HepG2 (cell line): ENCODE measurements around the gene EPHA6. TPM values are rescaled to one million over a fixed set of nuclear protein-coding genes. Genes with fewer than 3 reads are reported as not detected.

Source experiments
- ATF7-NPFF ChIP-seq: sonication (generic); formaldehyde crosslinking; IDR thresholded peaks from 2 replicates; pipeline ENCODE4 v1.8.1; 2023; ENCODE audit warnings: mild to moderate bottlenecking, low read depth, missing genetic modification reagents, moderate library complexity
- GPN1 ChIP-seq: sonication (generic); formaldehyde crosslinking; IDR thresholded peaks from 2 replicates; pipeline ENCODE4 v1.5.1; 2020; ENCODE audit warnings: missing genetic modification reagents, borderline replicate concordance
- KDM4B ChIP-seq: sonication (generic); formaldehyde crosslinking; IDR thresholded peaks from 2 replicates; pipeline ENCODE4 v1.4.0; 2020; ENCODE audit warnings: missing genetic modification reagents
- NCOA1 ChIP-seq: sonication (generic); formaldehyde crosslinking; IDR thresholded peaks from 2 replicates; pipeline ENCODE4 v1.9.0; 2021; ENCODE audit warnings: missing genetic modification reagents
- REL ChIP-seq: sonication (generic); formaldehyde crosslinking; conservative IDR thresholded peaks from 2 replicates; pipeline ENCODE4 v1.8.0; 2022; ENCODE audit warnings: mild to moderate bottlenecking, missing genetic modification reagents, moderate library complexity
- SPEN ChIP-seq: sonication (generic); formaldehyde crosslinking; IDR thresholded peaks from 2 replicates; pipeline ENCODE4 v1.5.1; 2020; ENCODE audit warnings: low read depth, mild to moderate bottlenecking, missing genetic modification reagents
- TCF7L2 ChIP-seq: IDR thresholded peaks from 2 replicates; pipeline ENCODE4 v1.6.1; 2011; ENCODE audit warnings: mild to moderate bottlenecking, low read depth, low read length, moderate library complexity
- ZBTB1 ChIP-seq: sonication (generic); formaldehyde crosslinking; IDR thresholded peaks from 2 replicates; pipeline ENCODE4 v1.4.0; 2020; ENCODE audit warnings: missing genetic modification reagents, borderline replicate concordance
- ZNF235 ChIP-seq: sonication (generic); formaldehyde crosslinking; IDR thresholded peaks from 2 replicates; pipeline ENCODE4 v1.8.1; 2023; ENCODE audit warnings: mild to moderate bottlenecking, missing genetic modification reagents, borderline replicate concordance
- ZNF558 ChIP-seq: sonication (generic); formaldehyde crosslinking; IDR thresholded peaks from 2 replicates; pipeline ENCODE4 v1.9.0; 2022; ENCODE audit warnings: mild to moderate bottlenecking, missing genetic modification reagents, borderline replicate concordance
- ZNF788 ChIP-seq: sonication (generic); formaldehyde crosslinking; IDR thresholded peaks from 2 replicates; pipeline ENCODE4 v1.5.0; 2020; ENCODE audit warnings: mild to moderate bottlenecking, missing genetic modification reagents, borderline replicate concordance
- polyA plus RNA-seq, 8 experiments: library from polyadenylated mRNA; depleted of rRNA in 3 of 8; stranded (reverse) in 7 of 8; unstranded in 1 of 8; fragments of >200 nt; fragmentation: Illumina TruSeq in 4 of 8; extraction: Trizol in 4 of 8; gene quantifications; 2 replicates each; pipeline versions ENCODE4 v1.2.1 to v1.2.3, GENCODE V29; 2011 to 2016; ENCODE audit warnings: low read depth in 4 of 8, missing spikeins in 1 of 8, mixed read lengths in 1 of 8; ENCODE audit not compliant: insufficient read depth in 1 of 8
- total RNA-seq, 5 experiments: library from RNA; depleted of rRNA; stranded (reverse); fragments of >200 nt; fragmentation: Illumina TruSeq; extraction: Trizol; gene quantifications; 2 replicates each; pipeline ENCODE4 v1.2.3, GENCODE V29; 2016; ENCODE audit warnings: low read depth in 1 of 5
- TF ChIP-seq, protein P1 (sequence below): sonication (generic); formaldehyde crosslinking; IDR thresholded peaks from 2 replicates; pipeline ENCODE4 v1.4.0; 2020; ENCODE audit warnings: missing genetic modification reagents, borderline replicate concordance
- TF ChIP-seq, protein P2 (sequence below): sonication (generic); formaldehyde crosslinking; IDR thresholded peaks from 2 replicates; pipeline ENCODE4 v1.4.0; 2020; ENCODE audit warnings: missing genetic modification reagents
- TF ChIP-seq, protein P3 (sequence below), 2 experiments: IDR thresholded peaks; 2 replicates each; pipeline ENCODE4 v1.6.1; 2011 to 2012; ENCODE audit warnings: low read length in 2 of 2, borderline replicate concordance in 1 of 2, low read depth in 1 of 2, mild to moderate bottlenecking in 1 of 2, moderate library complexity in 1 of 2
- TF ChIP-seq, protein P4 (sequence below): sonication (generic); formaldehyde crosslinking; IDR thresholded peaks from 2 replicates; pipeline ENCODE4 v1.4.0; 2020; ENCODE audit warnings: low read depth, missing genetic modification reagents

The EPHA6 gene
- total and polyA plus RNA-seq, 2 of the 13 experiments (the other 11 are each of a cell fraction or from before 2014, with no cell fraction given) = not detected

DNA sequence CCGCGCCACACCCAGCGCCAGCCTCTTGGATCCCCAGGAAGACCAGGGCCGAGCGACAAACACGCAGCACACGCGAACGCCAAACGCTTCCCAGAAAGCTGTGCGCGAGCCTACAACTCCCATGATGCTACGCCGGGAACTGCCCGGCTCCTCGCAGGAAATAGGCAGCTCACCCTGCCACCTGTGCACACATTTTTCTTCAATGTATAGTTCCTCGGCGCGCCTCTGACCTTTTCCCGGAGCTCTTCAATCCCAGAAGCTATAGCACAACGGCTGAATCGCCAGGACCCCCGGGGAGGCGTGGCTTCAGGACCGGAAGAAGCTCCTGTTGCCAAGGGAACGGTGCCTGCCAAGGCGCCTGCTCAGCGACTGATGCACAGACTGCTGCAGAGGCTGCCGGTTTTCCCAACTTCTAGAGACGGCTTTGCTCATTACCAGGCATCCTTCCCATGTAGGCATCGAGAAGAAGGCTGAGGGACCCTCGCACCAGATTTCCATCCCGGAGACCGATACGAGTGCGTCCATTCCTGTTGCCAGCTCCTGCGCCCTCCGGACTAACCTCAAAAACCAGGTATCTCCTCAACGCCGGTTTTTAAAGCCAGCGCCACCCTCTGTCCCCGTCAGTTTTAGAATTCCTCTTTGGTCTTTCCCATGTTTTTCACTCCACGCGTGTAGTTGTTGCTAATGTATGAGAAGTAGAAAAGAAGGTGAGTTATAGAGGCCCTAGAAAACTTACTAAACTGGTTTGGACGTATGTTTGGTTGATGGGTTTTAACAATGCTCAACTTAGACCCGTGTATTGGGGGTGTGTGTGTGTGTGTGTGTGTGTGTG, 950.2 kb downstream of the EPHA6 start, which contains the start of gene ARL6 (continued):
- TF ChIP-seq ZNF558 (CRISPR knock-in tag) (no peak), ZNF235 (CRISPR knock-in tag) (0 out of 2 replicates have a peak, but pooled peaks have one; percentile 38), ZBTB1 (CRISPR knock-in tag) (no peak), SPEN (CRISPR knock-in tag) (peak; percentile 83), TCF7L2 (no peak), GPN1 (no peak), ZNF788 (CRISPR knock-in tag) (peak; percentile 13; the same call in 1 of the 2 replicates), NCOA1 (CRISPR knock-in tag) (no peak), KDM4B (CRISPR knock-in tag) (no peak), ATF7-NPFF (CRISPR knock-in tag) (peak; percentile 28; the same call in 1 of the 2 replicates), REL (CRISPR knock-in tag) (no peak)
- TF ChIP-seq, protein P1, sequence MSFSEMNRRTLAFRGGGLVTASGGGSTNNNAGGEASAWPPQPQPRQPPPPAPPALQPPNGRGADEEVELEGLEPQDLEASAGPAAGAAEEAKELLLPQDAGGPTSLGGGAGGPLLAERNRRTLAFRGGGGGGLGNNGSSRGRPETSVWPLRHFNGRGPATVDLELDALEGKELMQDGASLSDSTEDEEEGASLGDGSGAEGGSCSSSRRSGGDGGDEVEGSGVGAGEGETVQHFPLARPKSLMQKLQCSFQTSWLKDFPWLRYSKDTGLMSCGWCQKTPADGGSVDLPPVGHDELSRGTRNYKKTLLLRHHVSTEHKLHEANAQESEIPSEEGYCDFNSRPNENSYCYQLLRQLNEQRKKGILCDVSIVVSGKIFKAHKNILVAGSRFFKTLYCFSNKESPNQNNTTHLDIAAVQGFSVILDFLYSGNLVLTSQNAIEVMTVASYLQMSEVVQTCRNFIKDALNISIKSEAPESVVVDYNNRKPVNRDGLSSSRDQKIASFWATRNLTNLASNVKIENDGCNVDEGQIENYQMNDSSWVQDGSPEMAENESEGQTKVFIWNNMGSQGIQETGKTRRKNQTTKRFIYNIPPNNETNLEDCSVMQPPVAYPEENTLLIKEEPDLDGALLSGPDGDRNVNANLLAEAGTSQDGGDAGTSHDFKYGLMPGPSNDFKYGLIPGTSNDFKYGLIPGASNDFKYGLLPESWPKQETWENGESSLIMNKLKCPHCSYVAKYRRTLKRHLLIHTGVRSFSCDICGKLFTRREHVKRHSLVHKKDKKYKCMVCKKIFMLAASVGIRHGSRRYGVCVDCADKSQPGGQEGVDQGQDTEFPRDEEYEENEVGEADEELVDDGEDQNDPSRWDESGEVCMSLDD (CRISPR knock-in tag) = 0 out of 2 replicates have a peak, but pooled peaks have one; percentile 38
- TF ChIP-seq, protein P2, sequence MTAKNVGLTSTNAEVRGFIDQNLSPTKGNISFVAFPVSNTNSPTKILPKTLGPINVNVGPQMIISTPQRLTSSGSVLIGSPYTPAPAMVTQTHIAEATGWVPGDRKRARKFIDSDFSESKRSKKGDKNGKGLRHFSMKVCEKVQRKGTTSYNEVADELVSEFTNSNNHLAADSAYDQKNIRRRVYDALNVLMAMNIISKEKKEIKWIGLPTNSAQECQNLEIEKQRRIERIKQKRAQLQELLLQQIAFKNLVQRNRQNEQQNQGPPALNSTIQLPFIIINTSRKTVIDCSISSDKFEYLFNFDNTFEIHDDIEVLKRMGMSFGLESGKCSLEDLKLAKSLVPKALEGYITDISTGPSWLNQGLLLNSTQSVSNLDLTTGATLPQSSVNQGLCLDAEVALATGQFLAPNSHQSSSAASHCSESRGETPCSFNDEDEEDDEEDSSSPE (CRISPR knock-in tag) = 0 out of 2 replicates have a peak, but pooled peaks have one; percentile 29
- TF ChIP-seq, protein P3, sequence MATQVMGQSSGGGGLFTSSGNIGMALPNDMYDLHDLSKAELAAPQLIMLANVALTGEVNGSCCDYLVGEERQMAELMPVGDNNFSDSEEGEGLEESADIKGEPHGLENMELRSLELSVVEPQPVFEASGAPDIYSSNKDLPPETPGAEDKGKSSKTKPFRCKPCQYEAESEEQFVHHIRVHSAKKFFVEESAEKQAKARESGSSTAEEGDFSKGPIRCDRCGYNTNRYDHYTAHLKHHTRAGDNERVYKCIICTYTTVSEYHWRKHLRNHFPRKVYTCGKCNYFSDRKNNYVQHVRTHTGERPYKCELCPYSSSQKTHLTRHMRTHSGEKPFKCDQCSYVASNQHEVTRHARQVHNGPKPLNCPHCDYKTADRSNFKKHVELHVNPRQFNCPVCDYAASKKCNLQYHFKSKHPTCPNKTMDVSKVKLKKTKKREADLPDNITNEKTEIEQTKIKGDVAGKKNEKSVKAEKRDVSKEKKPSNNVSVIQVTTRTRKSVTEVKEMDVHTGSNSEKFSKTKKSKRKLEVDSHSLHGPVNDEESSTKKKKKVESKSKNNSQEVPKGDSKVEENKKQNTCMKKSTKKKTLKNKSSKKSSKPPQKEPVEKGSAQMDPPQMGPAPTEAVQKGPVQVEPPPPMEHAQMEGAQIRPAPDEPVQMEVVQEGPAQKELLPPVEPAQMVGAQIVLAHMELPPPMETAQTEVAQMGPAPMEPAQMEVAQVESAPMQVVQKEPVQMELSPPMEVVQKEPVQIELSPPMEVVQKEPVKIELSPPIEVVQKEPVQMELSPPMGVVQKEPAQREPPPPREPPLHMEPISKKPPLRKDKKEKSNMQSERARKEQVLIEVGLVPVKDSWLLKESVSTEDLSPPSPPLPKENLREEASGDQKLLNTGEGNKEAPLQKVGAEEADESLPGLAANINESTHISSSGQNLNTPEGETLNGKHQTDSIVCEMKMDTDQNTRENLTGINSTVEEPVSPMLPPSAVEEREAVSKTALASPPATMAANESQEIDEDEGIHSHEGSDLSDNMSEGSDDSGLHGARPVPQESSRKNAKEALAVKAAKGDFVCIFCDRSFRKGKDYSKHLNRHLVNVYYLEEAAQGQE (IDR thresholded peaks at IDR 0.05; ENCODE audit: borderline replicate concordance in 1 of 2, low read depth in 1 of 2, low read length in 2 of 2) = no peak
- TF ChIP-seq, protein P4, sequence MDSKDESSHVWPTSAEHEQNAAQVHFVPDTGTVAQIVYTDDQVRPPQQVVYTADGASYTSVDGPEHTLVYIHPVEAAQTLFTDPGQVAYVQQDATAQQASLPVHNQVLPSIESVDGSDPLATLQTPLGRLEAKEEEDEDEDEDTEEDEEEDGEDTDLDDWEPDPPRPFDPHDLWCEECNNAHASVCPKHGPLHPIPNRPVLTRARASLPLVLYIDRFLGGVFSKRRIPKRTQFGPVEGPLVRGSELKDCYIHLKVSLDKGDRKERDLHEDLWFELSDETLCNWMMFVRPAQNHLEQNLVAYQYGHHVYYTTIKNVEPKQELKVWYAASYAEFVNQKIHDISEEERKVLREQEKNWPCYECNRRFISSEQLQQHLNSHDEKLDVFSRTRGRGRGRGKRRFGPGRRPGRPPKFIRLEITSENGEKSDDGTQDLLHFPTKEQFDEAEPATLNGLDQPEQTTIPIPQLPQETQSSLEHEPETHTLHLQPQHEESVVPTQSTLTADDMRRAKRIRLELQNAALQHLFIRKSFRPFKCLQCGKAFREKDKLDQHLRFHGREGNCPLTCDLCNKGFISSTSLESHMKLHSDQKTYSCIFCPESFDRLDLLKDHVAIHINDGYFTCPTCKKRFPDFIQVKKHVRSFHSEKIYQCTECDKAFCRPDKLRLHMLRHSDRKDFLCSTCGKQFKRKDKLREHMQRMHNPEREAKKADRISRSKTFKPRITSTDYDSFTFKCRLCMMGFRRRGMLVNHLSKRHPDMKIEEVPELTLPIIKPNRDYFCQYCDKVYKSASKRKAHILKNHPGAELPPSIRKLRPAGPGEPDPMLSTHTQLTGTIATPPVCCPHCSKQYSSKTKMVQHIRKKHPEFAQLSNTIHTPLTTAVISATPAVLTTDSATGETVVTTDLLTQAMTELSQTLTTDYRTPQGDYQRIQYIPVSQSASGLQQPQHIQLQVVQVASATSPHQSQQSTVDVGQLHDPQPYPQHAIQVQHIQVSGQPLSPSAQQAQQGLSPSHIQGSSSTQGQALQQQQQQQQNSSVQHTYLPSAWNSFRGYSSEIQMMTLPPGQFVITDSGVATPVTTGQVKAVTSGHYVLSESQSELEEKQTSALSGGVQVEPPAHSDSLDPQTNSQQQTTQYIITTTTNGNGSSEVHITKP = no peak
